Astrocyte of the hippocampus (primary cell): ENCODE results near the gene PHGDH.

ENCODE experiments used
- DNase-seq: peaks from one replicate; pipeline ENCODE4 v3.0.0; 2011; ENCODE audit warnings: low read depth, low spot score

The PHGDH gene

GRCh38 chr1:119731741-119732430, 20.2 kb downstream of the PHGDH start:
- no peak for DNase-seq

DNA sequence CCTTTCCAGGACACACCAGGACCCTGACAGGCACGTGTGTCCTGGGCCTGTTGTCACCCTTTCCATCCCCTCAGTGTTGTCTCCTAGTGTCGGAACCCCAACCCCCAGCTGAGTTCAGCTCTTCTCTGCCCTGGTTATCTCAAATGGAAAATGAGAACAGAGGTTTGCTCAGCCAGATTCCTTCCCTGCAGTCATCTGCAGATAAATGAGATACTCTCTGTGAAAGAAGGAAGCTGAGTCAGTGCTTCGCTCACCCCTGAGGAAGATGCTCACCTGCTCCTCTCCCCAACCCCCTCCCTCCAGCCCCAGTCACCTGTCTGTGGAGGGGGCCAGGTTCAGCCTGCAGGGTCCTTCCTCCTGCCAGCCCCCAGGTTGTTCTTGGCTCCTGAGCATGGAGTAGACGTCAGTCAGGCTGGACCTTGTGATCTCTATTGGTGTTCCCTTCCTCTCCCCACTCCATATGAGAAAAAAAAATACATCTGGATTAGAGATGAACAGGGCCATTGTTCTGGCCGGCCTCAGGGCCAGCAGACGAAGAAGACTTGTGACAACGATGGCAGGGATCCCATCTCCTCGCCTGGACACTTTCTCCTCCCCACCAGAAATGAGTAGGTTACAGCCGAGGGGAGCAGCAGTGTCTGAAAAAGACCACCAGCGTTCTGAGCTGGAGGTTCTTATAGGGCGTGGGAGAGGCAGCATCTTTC, 20.9 kb downstream of the PHGDH start:
- DNase-seq, result no peak

DNA sequence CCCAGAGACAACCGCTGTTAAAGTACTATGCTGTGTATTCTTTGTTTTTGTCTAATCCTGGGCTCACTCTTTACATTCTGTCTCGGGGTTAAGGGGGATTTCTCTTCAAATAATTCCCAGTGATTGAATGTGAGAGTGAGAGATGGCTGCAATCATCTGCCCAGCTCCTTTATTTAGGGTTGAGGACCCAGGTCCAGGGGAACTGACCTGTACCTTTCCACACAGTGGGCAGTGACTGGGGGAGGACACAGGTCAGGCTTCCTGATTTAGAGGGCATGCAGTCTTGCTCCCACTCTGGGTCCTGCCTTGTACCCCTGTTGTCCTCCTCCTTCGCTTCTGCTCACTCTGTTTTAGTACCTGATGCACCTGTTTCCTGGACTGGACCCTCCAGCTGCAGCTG, 22.0 kb downstream of the PHGDH start:
- no peak for DNase-seq

DNA sequence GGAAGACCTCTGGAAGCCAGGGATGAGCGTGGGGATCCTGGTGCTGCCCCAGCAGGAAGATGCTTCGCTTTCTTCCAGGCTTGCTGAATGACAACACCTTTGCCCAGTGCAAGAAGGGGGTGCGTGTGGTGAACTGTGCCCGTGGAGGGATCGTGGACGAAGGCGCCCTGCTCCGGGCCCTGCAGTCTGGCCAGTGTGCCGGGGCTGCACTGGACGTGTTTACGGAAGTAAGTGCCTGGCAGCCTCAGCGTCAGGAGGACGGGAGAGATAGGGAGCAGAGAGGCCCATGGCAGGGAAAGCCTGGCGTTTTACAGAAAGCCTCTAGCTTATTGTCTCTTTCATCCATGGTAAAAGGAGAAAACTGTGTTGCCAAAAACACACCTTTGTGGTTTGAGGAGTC, 23.5 kb downstream of the PHGDH start:
- no peak for DNase-seq

GRCh38 chr1:119736649-119737039, 24.9 kb downstream of the PHGDH start:
- no peak for DNase-seq

DNA sequence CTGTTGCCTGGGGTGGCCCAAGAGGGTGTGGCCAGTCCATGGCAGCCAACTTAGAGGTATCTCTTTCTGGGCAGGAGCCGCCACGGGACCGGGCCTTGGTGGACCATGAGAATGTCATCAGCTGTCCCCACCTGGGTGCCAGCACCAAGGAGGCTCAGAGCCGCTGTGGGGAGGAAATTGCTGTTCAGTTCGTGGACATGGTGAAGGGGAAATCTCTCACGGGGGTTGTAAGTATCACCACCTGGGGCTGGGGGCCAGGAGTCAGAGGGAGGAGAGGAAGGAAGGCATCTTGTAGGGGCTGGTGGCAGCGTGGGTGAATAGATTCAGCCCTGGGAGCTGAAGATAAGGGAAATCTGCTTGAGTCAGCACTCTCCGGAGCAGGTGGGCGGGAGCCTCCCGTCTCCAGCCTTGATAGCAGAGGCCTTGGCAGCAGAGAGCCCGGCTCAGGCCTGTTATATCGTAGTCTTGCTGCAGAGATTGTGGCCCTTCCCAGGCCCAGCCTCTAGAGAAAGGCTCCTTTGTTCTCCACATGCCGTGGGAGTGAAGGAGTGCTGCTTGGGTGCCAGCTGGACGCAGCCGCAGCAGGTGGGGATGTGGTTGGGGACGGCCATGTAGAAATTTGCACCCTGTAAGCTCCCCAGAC, 25.4 kb downstream of the PHGDH start:
- DNase-seq, result peak; percentile 57

GRCh38 chr1:119738100-119738720, 26.5 kb downstream of the PHGDH start:
- DNase-seq, result no peak

- no peak for DNase-seq
Observed at GRCh38 chr1:119739150-119739549, 27.4 kb downstream of the PHGDH start.

GRCh38 chr1:119740261-119740660, 28.5 kb downstream of the PHGDH start:
- no peak for DNase-seq

DNA sequence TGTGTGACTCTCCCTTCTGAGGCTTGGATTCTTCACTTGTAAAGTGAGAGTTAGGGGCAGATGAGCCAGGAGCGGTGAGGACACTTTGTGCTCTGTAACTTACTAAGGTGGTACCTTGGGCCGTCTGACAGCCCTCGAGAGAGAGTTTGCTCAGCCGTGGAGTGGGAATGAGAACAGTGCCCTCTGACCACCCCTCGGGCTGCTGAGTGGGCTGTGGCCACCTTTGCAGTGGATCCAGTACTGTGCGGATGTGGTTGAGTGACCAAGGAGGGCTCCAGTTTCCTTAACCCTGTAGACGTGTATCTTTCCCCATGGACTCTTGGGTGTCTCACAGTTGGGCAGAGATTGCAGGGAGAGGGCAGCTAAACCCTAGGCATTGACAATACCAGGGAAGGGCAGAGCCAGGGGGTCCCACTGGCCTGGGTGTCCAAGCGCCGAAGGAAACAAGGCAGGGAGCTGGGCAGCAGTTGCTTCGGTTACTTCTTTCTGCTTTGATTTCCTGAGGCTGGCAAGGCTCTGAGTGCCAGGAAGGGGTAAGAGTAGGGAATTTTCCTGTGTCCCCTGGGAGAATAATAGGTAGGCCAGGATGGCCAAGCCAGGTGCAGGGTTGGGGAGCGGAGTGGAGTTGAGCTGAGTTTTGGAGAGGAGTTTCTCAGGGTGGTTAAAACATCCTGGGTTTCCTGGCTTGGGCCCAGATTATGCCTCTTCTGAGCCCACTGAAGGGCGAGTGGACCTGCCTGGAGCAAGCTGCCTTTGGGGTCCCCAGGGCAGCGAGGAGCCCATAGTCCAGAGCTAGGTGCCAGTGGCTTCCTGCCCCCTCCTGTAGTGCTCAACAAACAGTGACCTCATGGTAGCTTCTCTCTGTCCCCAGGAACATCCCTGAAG, 29.4 kb downstream of the PHGDH start:
- DNase-seq, result no peak

GRCh38 chr1:119742202-119742601, 30.5 kb downstream of the PHGDH start:
- peak; percentile 75 for DNase-seq

GRCh38 chr1:119742677-119743076, 30.9 kb downstream of the PHGDH start:
- DNase-seq, result no peak

GRCh38 chr1:119743308-119743707, 31.6 kb downstream of the PHGDH start:
- DNase-seq, result peak; percentile 15

DNA sequence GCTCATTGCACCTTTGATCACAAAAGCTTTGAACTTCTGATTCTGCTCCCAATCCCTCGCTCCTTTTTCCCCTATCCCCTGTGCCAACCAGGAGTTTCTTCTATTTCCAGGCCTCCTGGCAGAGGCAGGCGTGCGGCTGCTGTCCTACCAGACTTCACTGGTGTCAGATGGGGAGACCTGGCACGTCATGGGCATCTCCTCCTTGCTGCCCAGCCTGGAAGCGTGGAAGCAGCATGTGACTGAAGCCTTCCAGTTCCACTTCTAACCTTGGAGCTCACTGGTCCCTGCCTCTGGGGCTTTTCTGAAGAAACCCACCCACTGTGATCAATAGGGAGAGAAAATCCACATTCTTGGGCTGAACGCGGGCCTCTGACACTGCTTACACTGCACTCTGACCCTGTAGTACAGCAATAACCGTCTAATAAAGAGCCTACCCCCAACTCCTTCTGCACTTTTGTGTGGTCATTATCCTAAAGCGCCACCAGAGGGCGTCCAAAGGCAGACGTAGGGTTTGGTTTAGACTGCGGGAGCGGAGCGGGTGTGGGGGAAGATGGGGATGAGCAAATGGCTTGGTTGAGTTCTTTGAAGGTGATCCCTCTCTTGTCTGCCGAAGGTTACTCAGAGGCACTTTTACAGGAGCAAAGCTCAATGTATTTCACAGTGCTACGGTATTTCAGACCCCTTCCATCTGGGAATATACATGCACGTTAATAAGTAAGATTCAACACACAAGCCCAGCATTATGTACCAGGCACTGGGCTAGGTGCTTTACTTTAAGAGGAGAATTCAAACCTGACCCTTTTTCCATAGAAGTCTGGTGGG, 32.3 kb downstream of the PHGDH start:
- DNase-seq, result peak; percentile 82

DNA sequence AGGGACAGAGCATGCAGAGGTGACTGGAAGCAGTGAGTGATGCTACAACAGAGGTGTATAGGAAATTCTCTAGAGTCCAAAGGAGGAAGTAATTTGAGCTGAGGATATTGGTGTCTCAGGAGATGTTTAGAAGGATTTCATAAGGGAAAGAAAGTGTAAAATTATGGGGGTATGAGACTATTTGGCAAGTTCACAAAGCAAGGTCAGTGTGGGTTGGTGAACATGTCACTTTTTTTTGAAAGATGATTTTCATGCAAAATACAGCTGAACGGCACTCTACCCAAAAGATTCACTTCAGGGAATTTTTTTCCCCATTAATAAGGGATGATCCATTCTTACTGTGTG, 32.8 kb downstream of the PHGDH start:
- DNase-seq, result no peak

DNA sequence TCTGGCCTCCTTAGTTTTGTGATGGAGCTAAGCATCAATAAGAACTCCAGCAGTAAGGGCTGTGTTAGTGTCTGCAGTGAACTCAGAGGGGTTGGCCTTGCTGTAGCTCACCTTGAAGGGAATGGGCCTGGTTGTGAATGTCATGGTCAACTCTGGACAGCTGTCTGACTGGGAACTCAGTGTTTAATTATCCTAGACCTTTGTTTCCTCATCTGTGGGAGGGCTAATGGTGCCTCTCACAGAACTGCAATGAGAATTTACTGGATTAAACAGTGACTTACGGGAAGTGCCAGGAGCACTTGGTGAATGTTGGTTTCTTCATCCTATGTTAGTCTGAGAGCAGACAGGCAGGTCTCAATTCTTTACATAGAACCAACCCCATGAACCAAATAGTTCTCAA, 33.3 kb downstream of the PHGDH start:
- no peak for DNase-seq

- DNase-seq, result peak; percentile 11
Observed at GRCh38 chr1:119747451-119747850, 35.7 kb downstream of the PHGDH start.

GRCh38 chr1:119748040-119748439, 36.3 kb downstream of the PHGDH start:
- no peak for DNase-seq

- no peak for DNase-seq
Observed at GRCh38 chr1:119752592-119752991, 40.9 kb downstream of the PHGDH start.

DNA sequence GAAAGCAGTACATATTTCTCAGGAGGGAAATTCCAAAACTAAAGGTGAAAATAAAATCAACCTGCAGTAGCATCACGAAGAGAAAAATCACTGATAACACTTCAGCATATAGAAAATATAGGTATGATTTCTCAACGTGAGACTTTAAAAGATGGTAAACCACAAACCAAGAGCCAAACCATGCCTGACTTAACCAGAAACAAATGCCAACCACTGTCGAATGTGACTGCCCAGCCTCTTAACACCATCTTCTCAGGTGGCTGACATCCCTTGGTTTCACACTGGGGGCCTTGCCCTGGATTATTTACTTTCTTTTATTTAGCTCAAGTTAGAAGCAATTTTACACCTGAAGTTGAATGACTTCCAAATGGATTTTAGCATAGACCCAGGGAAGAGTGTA, 46.9 kb downstream of the PHGDH start:
- no peak for DNase-seq

GRCh38 chr1:119762409-119762808, 50.7 kb downstream of the PHGDH start:
- DNase-seq, result no peak
